Measurements from ENCODE around the gene SLC41A3.

DNA sequence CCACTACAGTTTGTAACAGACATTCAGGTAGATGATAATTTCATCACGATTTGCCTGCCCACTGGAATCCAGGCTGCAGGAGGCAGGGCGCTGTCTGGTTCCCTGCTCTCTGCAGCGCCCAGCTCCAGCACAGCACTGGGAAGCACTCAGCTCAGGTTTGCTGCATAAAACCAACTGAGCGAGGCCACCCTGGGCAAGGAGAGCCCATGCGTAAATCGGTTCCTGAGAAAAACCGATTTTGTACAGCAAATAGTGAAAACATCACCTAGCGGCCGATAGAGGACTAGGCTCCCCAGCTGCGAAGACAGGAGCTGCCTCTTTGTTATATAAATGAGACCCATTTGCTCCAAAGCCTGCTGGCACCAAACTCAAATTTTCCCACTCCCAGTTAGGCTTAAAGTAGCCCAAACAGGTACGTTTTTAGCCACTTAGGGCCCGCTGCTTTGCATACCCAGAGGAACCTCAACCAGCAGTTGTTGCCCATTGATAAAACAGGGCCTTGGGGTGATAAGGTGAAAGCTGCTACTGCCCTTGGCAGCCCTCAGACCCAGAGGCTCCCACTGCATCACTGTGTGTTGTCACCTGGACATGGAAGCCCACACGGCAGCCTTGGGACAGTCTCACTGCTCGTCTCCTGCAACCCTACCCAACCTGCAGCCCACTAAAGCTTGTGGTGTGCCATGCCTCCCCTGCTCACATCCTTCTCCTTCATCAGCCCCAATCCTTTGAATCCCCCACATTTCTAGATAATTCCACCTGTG, 49.0 kb upstream of the SLC41A3 start:
- TF ChIP-seq EP300 (IDR thresholded peaks at IDR 0.05) (no peak), CTCF (IDR thresholded peaks at IDR 0.05) (no peak), POLR2A (IDR thresholded peaks at IDR 0.05) (no peak)
